Stimulated activated CD8-positive, alpha-beta memory T cell treated with anti-CD3 and anti-CD28 coated beads, Interleukin-2, amount 100 ng/mL, for 1 hour (primary cell): ENCODE measurements around the gene ATP6V0B.

Experiments used
- DNase-seq, 2 donors: peaks; one replicate each; pipeline ENCODE4 v3.0.0-alpha.2; 2020; ENCODE audit warnings: low read depth in 2 of 2

The ATP6V0B gene

GRCh38 chr1:43974443-43975248 is at the start of gene ATP6V0B:
ATP6V0B (plus strand) TSS chr1:43974960; CDS start chr1:43975041, 81 bp downstream.
- peak; percentile 89 to 91 for DNase-seq

- DNase-seq = no peak
These were observed 48.9 kb upstream of the ATP6V0B start for GRCh38 chr1:43925846-43926245.

GRCh38 chr1:43930168-43930948 is 44.4 kb upstream of the ATP6V0B start:
- DNase-seq = no peak

GRCh38 chr1:43930949-43931275 is 43.8 kb upstream of the ATP6V0B start:
- DNase-seq = no peak

- DNase-seq = no peak
These were observed 42.8 kb upstream of the ATP6V0B start for GRCh38 chr1:43931711-43932660.

GRCh38 chr1:43932786-43933385 is 41.9 kb upstream of the ATP6V0B start:
- DNase-seq = no peak

GRCh38 chr1:43933386-43934100 is 41.2 kb upstream of the ATP6V0B start, which contains the start of gene ARTN:
ARTN (plus strand) TSS chr1:43933801; CDS start chr1:43935657, 1,856 bp downstream.
- DNase-seq = no peak

- DNase-seq = no peak
These were observed 40.4 kb upstream of the ATP6V0B start for GRCh38 chr1:43934101-43934985.

GRCh38 chr1:43934986-43935324 is 39.8 kb upstream of the ATP6V0B start:
- no peak for DNase-seq

GRCh38 chr1:43935711-43936427 is 38.9 kb upstream of the ATP6V0B start:
- no peak for DNase-seq

GRCh38 chr1:43936431-43937151 is 38.2 kb upstream of the ATP6V0B start:
- no peak for DNase-seq

- no peak for DNase-seq
These were observed 37.4 kb upstream of the ATP6V0B start for GRCh38 chr1:43937179-43937865.

- DNase-seq = no peak
These were observed 36.4 kb upstream of the ATP6V0B start for GRCh38 chr1:43938383-43938782.

GRCh38 chr1:43938892-43939587 is 35.7 kb upstream of the ATP6V0B start:
- no peak for DNase-seq

- no peak for DNase-seq
These were observed 32.3 kb upstream of the ATP6V0B start for GRCh38 chr1:43942411-43942810.

GRCh38 chr1:43944860-43945259 is 29.9 kb upstream of the ATP6V0B start:
- DNase-seq = no peak

- no peak for DNase-seq
These were observed 29.0 kb upstream of the ATP6V0B start for GRCh38 chr1:43945674-43946235.
